IPS DF 4.7 (cell line): ENCODE data around the gene GCN1.

ENCODE experiments used
- DNase-seq: peaks from one replicate; pipeline ENCODE4 v3.0.0-alpha.2; 2013; ENCODE audit warnings: low spot score; ENCODE audit errors: extremely low read depth

Gene GCN1

DNA sequence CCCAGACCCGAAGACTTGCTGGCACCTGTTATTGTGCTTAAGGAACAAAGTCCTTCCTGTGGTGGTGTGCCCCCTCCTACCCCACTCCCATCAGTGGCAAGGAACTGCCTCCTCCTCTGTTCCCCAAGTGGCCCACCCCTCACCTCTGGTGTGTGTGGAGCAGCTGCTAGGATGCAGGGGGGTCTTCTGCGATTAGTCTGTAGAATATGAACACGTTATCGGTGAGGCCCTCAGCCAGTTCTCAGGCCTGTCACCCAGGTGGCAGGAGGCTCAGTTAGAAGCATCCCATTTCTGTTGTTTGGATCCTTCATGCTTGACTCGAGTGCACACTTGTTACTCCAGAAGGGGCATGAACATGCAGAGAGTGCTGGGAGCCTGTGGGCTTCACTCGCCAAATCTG lies 117.3 kb downstream of the GCN1 start:
- DNase-seq = no peak
